HEK293T (cell line): Measurements from ENCODE around the gene NDEL1.

Source experiments
- CTCF ChIA-PET: fragments of 350-600 bp; formaldehyde crosslinking; extraction: SDS; loops from one replicate; lab custom pipeline; 2021; ENCODE audit warnings: antibody characterized with exemption, inconsistent platforms; lab: Yijun Ruan, JAX
- POLR2A ChIA-PET: fragments of 350-600 bp; formaldehyde crosslinking; extraction: SDS; loops from one replicate; lab custom pipeline; 2020; ENCODE audit warnings: antibody characterized with exemption, inconsistent platforms; lab: Yijun Ruan, JAX
- DNase-seq: peaks from one replicate; pipeline ENCODE4 v3.0.0; 2012; ENCODE audit warnings: mixed read lengths; ENCODE audit errors: extremely low spot score
- ARNT ChIP-seq: fragments of 450-650 bp; IDR thresholded peaks from 2 replicates; pipeline ENCODE4 v1.6.1; 2017; ENCODE audit warnings: mild to moderate bottlenecking
- BHLHE40 ChIP-seq: fragments of 450-650 bp; IDR thresholded peaks from 2 replicates; pipeline ENCODE4 v1.6.1; 2016; ENCODE audit warnings: mild to moderate bottlenecking, moderate library complexity, borderline replicate concordance
- CTBP1 ChIP-seq: fragments of 450-650 bp; IDR thresholded peaks from 2 replicates; pipeline ENCODE4 v1.6.1; 2016; ENCODE audit warnings: borderline replicate concordance
- ELF4 ChIP-seq: fragments of 450-650 bp; IDR thresholded peaks from 2 replicates; pipeline ENCODE4 v1.6.1; 2017; ENCODE audit warnings: antibody characterized with exemption
- FOXA1 ChIP-seq: fragments of 450-650 bp; IDR thresholded peaks from 2 replicates; pipeline ENCODE4 v1.6.1; 2016; ENCODE audit warnings: mild to moderate bottlenecking
- FOXK2 ChIP-seq: fragments of 450-650 bp; IDR thresholded peaks from 2 replicates; pipeline ENCODE4 v1.6.1; 2016; ENCODE audit warnings: mild to moderate bottlenecking
- FOXM1 ChIP-seq: fragments of 450-650 bp; IDR thresholded peaks from 2 replicates; pipeline ENCODE4 v1.6.1; 2017; ENCODE audit warnings: mild to moderate bottlenecking, borderline replicate concordance
- HDGF ChIP-seq: fragments of 450-650 bp; IDR thresholded peaks from 2 replicates; pipeline ENCODE4 v1.6.1; 2017; ENCODE audit warnings: antibody characterized with exemption, borderline replicate concordance
- L3MBTL2 ChIP-seq: fragments of 450-650 bp; conservative IDR thresholded peaks from 2 replicates; pipeline ENCODE4 v1.6.1; 2016; ENCODE audit warnings: mild to moderate bottlenecking
- LEF1 ChIP-seq: fragments of 450-650 bp; IDR thresholded peaks from 2 replicates; pipeline ENCODE4 v1.6.1; 2017; ENCODE audit warnings: mild to moderate bottlenecking, borderline replicate concordance
- NFRKB ChIP-seq: fragments of 450-650 bp; IDR thresholded peaks from 2 replicates; pipeline ENCODE4 v1.6.1; 2016; ENCODE audit warnings: mild to moderate bottlenecking, moderate library complexity
- PKNOX1 ChIP-seq: fragments of 450-650 bp; IDR thresholded peaks from 2 replicates; pipeline ENCODE4 v1.6.1; 2016
- SP1 ChIP-seq: fragments of 450-650 bp; IDR thresholded peaks from 2 replicates; pipeline ENCODE4 v1.6.1; 2017
- SUZ12 ChIP-seq: fragments of 450-650 bp; IDR thresholded peaks from 2 replicates; pipeline ENCODE4 v1.6.1; 2016; ENCODE audit warnings: mild to moderate bottlenecking
- TARDBP ChIP-seq: fragments of 450-650 bp; IDR thresholded peaks from 2 replicates; pipeline ENCODE4 v1.6.1; 2016
- ZNF384 ChIP-seq: fragments of 450-650 bp; IDR thresholded peaks from 2 replicates; pipeline ENCODE4 v1.6.1; 2016

Gene NDEL1

DNA sequence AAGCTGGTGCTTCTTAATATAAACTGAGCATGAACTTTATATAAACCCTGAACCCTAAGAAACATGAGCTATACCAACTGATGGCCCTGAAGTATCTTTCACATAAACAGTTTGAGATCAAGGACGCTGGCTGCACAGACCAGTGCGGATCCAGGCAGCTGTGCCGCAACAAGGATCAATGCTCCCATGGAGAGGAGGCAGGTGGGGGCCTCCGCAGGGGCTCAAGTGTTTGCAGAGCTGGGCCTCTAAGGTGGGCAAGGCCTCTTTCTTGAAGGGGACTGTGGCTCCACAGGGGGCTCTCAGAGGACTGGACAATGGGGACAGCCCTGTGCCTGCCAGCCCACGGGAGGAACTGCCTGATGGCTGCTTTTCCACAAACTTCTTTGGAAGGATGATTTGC lies 46.0 kb downstream of the NDEL1 start:
- no peak for DNase-seq
- ChIA-PET POLR2A (no interaction called here), CTCF (no interaction called here)
- TF ChIP-seq NFRKB, result no peak
- TF ChIP-seq LEF1, result no peak
- no peak for TF ChIP-seq CTBP1
- TF ChIP-seq TARDBP, result no peak
- no peak for TF ChIP-seq FOXA1
- no peak for TF ChIP-seq ELF4
- TF ChIP-seq SP1, result no peak
- TF ChIP-seq BHLHE40, result no peak

- DNase-seq, result no peak
- ChIA-PET CTCF (no interaction called here), POLR2A (no interaction called here)
- TF ChIP-seq TARDBP (no peak), ARNT (no peak), FOXK2 (no peak), SP1 (no peak)
Measured at GRCh38 chr17:8482546-8482945, 46.9 kb downstream of the NDEL1 start.

DNA sequence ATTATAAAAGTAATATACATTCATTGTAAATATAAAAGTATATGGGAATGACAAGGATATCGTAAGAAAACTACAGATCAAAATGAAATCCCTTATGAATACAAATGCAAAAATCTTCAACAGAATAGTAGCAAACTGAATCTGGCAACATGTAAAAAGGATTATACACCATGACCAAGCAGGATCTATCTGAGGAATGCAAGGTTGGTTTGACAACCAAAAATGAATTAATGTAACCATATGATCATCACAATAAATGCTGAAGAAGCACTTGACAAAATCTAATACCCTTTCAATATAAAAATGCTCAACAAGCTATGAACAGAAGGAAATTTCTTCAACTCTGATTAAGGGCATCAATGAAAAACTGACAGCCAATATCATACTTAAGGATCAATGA lies 48.8 kb downstream of the NDEL1 start:
- TF ChIP-seq HDGF (no peak), PKNOX1 (no peak), BHLHE40 (no peak), CTBP1 (no peak), FOXM1 (no peak), L3MBTL2 (no peak), NFRKB (no peak), TARDBP (no peak), ELF4 (no peak), SP1 (no peak), LEF1 (no peak), ZNF384 (no peak), FOXK2 (no peak), FOXA1 (no peak), ARNT (no peak)
- POLR2A ChIA-PET, result no interaction called here
- DNase-seq, result no peak
- CTCF ChIA-PET, result interaction anchor here (1.2 kb wide), 1 partner anchor 301 kb away, joined by 4 read pairs; no protein-coding TSS in a partner anchor

DNA sequence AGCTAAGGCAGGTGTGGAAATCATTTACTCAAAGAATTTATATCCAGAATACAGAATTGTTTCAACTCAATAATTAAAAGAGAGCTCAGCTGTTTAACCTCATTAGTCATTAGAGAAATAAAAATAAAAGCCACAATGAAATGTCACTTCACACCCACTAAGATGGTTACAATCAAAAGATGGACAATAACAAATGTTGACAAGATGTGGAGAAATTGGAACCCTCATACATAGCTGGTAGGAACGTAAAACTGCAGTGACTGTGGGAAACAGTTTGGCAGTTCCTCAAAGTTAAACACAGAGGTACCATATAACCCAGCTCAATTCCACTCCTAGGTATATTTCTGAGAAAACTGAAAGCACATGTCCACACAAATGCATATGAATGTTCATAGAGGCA lies 49.8 kb downstream of the NDEL1 start:
- no peak for DNase-seq
- TF ChIP-seq CTBP1 (no peak), FOXM1 (no peak), PKNOX1 (no peak), SUZ12 (no peak), TARDBP (no peak), NFRKB (no peak), ARNT (no peak), BHLHE40 (no peak), L3MBTL2 (no peak), SP1 (no peak), ZNF384 (no peak), FOXA1 (no peak), FOXK2 (no peak), LEF1 (no peak), HDGF (no peak)
- ChIA-PET CTCF (interaction anchor here (0.6 to 1.2 kb wide), 2 partner anchors 300 to 302 kb away, joined by 4 read pairs; no protein-coding TSS in a partner anchor), POLR2A (interaction anchor here (0.8 kb wide), 1 partner anchor 102 kb away, joined by 3 read pairs; no protein-coding TSS in a partner anchor)

DNA sequence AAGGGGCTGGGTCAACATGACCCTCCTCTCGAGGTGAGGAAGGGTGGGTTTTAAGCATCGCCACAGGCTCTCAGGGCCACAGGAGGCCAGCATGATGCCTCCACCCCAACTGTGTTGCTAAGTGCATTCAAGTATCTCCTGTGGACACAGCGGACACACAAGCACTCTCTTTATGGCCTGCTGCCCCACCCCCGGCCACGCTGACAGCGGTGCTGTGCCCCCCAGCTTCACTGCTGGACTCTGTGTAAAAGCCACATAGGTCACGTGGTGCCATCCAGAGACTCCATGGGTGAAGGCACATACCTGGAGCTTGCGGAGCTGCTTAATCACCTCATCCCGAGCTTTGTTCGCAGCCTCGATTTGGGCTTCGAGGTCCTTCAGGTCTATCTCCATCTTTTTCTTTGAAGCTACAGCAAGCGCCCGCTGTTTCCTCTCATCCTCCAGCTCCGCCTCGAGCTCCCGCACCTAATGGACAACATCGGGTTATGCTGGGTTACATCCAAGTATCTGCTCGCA lies 51.5 kb downstream of the NDEL1 start:
- TF ChIP-seq FOXM1 (no peak), ZNF384 (no peak), CTBP1 (no peak), ELF4 (no peak), LEF1 (no peak), HDGF (no peak), FOXK2 (no peak), L3MBTL2 (no peak), SUZ12 (no peak), BHLHE40 (no peak), TARDBP (no peak), SP1 (no peak)
- ChIA-PET CTCF (interaction anchor here (0.7 kb wide), 1 partner anchor 96 kb away, joined by 3 read pairs; no protein-coding TSS in a partner anchor), POLR2A (no interaction called here)
- DNase-seq, result no peak

DNA sequence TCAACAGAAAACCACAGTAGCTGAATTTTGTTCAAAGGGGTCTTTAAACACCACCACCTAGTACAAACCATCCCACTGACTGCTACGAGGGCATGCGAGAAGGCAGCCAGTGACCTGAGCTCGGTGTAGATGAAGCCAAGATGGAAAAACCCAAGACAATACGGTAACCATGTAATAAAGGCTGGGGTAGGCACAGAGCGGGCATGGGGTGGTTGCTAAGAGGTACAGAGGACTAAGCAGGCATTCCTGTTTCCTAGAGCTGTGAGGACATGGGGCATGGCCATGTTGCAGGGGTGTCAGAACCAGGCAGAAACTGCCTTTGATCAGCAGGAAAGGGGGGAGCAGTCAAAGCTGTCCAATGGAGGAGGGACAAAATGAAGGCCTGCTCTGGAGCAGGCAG lies 52.1 kb downstream of the NDEL1 start:
- ChIA-PET CTCF (interaction anchor here (0.7 kb wide), 1 partner anchor 95 kb away, joined by 3 read pairs; no protein-coding TSS in a partner anchor), POLR2A (no interaction called here)
- no peak for DNase-seq
- TF ChIP-seq TARDBP (no peak), HDGF (no peak), FOXK2 (no peak), ARNT (no peak), LEF1 (no peak), ZNF384 (no peak), SUZ12 (no peak), PKNOX1 (no peak), SP1 (no peak), BHLHE40 (no peak), FOXM1 (no peak), CTBP1 (no peak), ELF4 (no peak), NFRKB (no peak), FOXA1 (no peak), L3MBTL2 (no peak)
